ENCODE data around the gene PRKAR2A.
"Not testable (repeated sequence)": the region's sequence is repeated elsewhere in the genome, so short reads cannot be mapped to it uniquely, and the experiment has no call there.

DNA sequence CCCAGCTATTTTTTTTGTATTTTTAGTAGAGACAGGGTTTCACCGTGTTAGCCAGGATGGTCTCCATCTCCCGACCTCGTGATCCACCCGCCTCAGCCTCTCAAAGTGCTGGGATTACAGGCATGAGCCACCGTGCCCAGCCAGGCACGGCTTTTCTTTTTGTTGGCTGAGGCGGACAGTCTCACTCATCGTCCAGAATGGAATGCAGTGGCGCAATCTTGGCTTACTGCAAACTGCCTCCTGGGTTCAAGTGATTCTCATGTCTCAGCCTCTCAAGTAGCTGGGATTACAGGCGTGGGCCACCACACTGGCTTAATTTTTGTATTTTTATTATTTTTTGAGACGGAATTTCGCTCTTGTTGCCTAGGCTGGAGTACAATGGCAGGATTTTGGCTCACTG is 46.8 kb downstream of the PRKAR2A start:
- TF ChIP-seq, protein P1, sequence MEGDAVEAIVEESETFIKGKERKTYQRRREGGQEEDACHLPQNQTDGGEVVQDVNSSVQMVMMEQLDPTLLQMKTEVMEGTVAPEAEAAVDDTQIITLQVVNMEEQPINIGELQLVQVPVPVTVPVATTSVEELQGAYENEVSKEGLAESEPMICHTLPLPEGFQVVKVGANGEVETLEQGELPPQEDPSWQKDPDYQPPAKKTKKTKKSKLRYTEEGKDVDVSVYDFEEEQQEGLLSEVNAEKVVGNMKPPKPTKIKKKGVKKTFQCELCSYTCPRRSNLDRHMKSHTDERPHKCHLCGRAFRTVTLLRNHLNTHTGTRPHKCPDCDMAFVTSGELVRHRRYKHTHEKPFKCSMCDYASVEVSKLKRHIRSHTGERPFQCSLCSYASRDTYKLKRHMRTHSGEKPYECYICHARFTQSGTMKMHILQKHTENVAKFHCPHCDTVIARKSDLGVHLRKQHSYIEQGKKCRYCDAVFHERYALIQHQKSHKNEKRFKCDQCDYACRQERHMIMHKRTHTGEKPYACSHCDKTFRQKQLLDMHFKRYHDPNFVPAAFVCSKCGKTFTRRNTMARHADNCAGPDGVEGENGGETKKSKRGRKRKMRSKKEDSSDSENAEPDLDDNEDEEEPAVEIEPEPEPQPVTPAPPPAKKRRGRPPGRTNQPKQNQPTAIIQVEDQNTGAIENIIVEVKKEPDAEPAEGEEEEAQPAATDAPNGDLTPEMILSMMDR (IDR thresholded peaks at IDR 0.05; ENCODE audit: poor library complexity, severe bottlenecking): not testable (repeated sequence)
- TF ChIP-seq SMC3 (conservative IDR thresholded peaks at IDR 0.05; ENCODE audit: poor library complexity); EZH2 (IDR thresholded peaks at IDR 0.05; ENCODE audit: borderline replicate concordance, insufficient read depth, low read length, poor library complexity, severe bottlenecking); RAD21 (conservative IDR thresholded peaks at IDR 0.05): not testable (repeated sequence)
